Measurements from ENCODE around the gene PCDHB5.
A peak's percentile ranks its signal among the peaks of the same experiment; 100 is the strongest.
"Not testable (repeated sequence)": the region's sequence is repeated elsewhere in the genome, so short reads cannot be mapped to it uniquely, and the experiment has no call there.

PCDHB5 gene

DNA sequence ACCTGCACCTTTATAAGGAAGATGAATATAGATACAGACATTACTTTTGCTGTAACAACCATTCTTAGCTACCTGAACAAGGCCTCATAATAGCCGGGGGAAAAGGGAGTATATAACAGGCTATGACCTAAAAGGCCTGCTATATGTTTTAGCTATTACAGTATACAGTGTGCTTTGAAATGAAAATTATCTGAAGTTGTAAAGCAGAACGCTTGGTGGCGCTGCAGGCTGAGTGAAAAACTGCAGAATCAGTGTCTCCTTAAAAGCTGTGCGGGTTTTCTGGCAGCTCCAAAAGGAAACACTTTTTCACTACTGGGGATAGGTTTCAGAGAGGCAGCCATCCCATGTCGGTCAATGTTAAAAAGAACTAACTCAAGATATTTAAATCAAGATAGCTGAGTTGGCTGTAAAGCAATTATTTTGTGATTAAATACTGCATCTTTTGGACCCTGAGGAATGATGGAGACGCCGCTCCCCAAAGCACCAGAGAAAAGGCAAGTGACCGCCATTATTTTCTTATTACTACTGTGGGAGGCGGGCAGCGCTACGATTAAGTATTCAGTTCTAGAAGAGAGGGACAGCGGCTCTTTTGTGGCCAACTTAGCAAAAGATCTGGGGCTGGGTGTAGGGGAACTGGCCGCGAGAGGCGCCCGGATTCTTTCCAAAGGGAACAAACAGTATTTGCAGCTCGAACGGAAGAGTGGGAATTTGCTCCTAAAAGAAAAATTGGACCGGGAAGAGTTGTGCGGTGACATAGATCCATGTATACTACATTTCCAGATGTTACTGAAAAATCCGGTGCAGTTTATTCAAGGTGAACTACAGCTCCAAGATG, 20.8 kb downstream of the PCDHB5 start:
- DNase-seq = no peak

DNA sequence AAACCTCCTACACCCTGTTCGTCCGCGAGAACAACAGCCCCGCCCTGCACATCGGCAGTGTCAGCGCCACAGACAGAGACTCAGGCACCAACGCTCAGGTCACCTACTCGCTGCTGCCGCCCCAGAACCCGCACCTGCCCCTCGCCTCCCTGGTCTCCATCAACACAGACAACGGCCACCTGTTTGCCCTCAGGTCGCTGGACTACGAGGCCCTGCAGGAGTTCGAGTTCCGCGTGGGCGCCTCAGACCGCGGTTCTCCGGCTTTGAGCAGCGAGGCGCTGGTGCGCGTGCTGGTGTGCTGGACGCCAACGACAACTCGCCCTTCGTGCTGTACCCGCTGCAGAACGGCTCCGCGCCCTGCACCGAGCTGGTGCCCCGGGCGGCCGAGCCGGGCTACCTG, 22.4 kb downstream of the PCDHB5 start:
- DNase-seq = not testable (repeated sequence)

DNA sequence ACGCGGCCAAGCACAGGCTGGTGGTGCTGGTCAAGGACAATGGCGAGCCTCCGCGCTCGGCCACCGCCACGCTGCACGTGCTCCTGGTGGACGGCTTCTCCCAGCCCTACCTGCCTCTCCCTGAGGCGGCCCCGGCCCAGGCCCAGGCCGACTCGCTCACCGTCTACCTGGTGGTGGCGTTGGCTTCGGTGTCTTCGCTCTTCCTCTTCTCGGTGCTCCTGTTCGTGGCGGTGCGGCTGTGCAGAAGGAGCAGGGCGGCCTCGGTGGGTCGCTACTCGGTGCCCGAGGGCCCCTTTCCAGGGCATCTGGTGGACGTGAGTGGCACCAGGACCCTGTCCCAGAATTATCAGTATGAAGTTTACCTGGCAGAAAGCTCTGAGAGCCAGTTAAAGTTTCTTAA, 22.9 kb downstream of the PCDHB5 start:
- not testable (repeated sequence) for DNase-seq

DNA sequence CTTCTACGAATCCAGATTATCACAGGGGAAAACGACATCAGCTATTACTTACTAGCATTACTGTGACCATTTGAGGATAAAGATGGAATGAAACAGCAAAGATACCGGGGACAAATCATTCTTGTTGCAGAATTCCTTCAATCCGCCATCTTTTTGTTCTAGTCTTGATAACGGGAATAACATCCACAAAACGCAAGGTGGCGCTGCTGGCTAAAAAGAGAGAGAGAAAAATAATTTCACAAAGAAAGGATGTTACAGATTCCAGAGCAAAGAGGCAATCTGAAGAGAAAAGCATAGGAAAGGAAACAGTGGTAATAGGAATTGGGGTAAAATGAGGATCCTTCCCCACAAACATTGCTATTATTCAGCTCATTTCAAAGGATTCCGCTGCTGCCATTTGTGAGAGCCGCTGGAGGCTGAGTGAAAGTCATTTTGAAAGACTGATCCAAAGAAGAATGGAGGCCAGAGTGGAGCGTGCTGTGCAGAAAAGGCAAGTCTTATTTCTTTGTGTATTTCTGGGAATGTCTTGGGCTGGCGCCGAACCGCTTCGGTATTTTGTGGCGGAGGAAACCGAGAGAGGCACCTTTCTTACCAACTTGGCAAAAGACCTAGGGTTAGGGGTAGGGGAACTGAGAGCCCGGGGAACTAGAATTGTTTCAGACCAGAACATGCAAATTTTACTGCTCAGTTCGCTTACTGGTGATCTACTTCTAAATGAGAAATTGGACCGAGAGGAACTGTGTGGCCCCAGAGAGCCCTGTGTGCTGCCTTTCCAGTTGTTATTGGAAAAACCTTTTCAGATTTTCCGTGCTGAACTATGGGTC, 37.6 kb downstream of the PCDHB5 start, which contains the start of gene PCDHB7:
TSS of gene PCDHB7 (plus strand) at position 264 of the 824 bp plus-strand sequence. CDS start at position 456, 192 bp downstream.
- DNase-seq = no peak

DNA sequence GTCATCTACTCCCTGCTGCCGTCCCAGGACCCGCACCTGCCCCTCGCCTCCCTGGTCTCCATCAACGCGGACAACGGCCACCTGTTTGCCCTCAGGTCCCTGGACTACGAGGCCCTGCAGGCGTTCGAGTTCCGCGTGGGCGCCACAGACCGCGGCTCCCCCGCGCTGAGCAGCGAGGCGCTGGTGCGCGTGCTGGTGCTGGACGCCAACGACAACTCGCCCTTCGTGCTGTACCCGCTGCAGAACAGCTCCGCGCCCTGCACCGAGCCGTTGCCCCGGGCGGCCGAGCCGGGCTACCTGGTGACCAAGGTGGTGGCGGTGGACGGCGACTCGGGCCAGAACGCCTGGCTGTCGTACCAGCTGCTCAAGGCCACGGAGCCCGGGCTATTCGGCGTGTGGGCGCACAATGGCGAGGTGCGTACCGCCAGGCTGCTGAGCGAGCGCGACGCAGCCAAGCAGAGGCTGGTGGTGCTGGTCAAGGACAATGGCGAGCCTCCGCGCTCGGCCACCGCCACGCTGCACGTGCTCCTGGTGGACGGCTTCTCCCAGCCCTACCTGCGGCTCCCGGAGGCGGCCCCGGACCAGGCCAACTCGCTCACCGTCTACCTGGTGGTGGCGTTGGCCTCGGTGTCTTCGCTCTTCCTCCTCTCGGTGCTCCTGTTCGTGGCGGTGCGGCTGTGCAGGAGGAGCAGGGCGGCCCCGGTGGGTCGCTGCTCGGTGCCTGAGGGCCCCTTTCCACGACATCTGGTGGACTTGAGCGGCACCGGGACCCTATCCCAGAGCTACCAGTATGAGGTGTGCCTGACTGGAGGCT, 39.5 kb downstream of the PCDHB5 start:
- not testable (repeated sequence) for DNase-seq

DNA sequence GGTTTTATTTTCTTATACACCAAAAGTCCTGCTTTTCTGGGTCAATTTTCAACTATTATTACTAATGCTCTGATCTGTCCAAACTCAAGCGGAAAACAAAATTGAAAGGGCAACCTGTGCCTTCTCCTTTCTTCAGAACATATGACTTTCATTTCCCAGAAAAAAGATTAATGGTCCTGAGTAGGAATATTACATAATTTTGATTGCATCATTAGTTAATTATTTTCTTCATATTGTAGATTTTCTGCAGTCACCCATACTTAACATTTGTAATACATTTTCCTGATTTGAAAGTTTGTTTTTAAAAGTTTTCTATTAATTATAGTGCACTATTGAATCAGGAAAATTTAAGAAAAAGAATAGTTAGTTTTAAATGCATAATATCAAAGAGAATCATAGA, 40.9 kb downstream of the PCDHB5 start:
- DNase-seq = no peak

DNA sequence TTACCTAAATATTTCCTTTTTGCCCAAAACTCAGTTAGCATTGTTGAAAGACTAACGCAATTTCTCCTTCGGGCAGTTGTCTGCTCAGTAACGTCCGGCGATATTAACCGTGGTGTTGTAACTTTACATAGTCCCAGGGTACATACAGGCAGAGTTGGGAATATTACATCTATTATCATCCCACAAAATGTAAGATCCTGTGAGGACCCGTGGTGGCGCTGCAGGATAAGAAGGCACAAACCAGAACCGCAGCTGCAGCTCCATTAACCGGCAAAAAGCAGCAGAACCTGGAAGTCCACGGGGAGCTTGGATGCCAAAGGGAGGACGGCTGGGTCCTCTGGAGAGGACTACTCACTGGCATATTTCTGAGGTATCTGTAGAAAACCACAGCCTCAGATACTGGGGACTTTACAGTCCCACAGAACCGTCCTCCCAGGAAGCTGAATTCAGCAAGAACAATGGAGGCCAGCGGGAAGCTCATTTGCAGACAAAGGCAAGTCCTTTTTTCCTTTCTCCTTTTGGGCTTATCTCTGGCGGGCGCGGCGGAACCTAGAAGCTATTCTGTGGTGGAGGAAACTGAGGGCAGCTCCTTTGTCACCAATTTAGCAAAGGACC, 42.7 kb downstream of the PCDHB5 start, which contains the start of gene PCDHB8:
TSS of gene PCDHB8 (plus strand) at position 214 of the 615 bp plus-strand sequence. CDS start at position 459, 245 bp downstream.
- DNase-seq = peak; percentile 18

DNA sequence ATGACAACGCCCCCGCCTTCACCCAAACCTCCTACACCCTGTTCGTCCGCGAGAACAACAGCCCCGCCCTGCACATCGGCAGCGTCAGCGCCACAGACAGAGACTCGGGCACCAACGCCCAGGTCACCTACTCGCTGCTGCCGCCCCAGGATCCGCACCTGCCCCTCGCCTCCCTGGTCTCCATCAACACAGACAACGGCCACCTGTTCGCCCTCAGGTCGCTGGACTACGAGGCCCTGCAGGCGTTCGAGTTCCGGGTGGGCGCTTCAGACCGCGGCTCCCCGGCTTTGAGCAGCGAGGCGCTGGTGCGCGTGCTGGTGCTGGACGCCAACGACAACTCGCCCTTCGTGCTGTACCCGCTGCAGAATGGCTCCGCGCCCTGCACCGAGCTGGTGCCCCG, 44.4 kb downstream of the PCDHB5 start:
- DNase-seq = not testable (repeated sequence)

DNA sequence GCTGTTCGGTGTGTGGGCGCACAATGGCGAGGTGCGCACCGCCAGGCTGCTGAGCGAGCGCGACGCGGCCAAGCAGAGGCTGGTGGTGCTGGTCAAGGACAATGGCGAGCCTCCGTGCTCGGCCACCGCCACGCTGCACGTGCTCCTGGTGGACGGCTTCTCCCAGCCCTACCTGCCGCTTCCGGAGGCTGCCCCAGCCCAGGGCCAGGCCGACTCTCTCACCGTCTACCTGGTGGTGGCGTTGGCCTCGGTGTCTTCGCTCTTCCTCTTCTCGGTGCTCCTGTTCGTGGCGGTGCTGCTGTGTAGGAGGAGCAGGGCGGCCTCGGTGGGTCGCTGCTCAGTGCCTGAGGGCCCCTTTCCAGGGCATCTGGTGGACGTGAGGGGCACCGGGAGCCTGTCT, 44.9 kb downstream of the PCDHB5 start:
- DNase-seq = not testable (repeated sequence)

DNA sequence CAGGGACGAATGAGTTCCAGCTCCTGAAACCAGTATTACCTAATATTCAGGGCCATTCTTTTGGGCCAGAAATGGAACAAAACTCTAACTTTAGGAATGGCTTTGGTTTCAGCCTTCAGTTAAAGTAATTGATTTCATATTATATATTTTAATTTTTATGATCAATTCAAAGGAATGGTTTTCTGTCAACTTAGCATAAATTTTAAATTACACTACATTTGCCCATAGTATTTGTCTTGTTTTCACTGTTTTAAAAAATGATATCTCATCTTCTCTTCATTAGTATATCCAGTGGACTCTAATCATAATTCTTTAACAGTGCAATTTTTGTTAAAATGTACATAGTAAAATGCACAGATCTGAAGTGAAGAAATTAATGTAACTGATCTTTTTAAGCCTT, 45.3 kb downstream of the PCDHB5 start:
- DNase-seq = no peak

DNA sequence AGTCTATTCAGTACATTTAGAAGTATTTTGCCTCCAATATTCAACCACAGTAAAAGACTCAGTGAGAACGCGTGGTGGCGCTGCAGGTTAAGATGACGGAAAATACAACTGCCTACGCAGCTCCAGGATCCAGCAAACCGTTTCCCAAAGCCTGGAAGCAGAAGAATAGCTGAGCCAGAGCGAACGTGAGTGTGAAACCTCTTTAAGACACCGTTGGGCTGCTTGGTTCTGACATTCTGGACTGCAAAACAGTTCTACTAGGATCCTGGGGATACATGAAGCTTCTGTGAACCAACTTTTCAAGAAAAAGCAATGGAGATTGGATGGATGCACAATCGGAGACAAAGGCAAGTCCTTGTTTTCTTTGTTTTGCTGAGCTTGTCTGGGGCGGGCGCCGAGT, 47.2 kb downstream of the PCDHB5 start, which contains the start of gene PCDHB16:
TSS of gene PCDHB16 (plus strand) at position 140 of the 400 bp plus-strand sequence. CDS start at position 313, 173 bp downstream.
- DNase-seq = no peak

DNA sequence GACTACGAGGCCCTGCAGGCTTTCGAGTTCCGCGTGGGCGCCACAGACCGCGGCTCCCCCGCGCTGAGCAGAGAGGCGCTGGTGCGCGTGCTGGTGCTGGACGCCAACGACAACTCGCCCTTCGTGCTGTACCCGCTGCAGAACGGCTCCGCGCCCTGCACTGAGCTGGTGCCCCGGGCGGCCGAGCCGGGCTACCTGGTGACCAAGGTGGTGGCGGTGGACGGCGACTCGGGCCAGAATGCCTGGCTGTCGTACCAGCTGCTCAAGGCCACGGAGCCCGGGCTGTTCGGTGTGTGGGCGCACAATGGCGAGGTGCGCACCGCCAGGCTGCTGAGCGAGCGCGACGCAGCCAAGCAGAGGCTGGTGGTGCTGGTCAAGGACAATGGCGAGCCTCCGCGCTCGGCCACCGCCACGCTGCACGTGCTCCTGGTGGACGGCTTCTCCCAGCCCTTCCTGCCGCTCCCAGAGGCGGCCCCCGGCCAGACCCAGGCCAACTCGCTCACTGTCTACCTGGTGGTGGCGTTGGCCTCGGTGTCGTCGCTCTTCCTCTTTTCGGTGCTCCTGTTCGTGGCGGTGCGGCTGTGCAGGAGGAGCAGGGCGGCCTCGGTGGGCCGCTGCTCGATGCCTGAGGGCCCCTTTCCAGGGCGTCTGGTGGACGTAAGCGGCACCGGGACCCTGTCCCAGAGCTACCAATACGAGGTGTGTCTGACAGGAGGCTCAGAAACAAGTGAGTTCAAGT, 49.3 kb downstream of the PCDHB5 start:
- DNase-seq = not testable (repeated sequence)

DNA sequence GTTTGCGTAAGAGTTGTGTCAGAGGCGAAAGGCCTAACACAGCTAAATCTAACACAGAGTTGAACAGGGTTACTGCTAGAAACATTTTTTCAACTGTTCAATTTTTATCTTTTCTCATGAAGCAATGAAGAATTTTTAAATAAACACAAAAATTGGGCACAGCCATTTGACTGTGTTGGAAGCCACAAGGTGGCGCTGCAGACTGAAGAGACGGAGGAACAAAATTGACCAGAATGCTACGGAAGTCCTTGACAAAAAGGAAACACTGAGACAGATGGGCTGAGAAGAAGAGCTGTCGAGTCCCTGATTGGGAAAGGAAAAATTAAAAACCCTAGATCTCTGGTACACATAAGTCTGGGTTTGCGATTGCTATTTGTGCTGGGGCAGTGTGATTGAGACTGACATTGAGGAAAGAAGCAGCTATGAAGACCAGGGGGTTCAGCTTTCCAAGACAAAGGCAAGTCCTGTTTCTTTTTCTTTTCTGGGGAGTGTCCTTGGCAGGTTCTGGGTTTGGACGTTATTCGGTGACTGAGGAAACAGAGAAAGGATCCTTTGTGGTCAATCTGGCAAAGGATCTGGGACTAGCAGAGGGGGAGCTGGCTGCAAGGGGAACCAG, 52.0 kb downstream of the PCDHB5 start, which contains the start of gene PCDHB9:
TSS of gene PCDHB9 (plus strand) at position 265 of the 616 bp plus-strand sequence. CDS start at position 423, 158 bp downstream.
- no peak for DNase-seq

All from DMS153 (cell line).